GM18511 (cell line): ENCODE results near the gene KIFC1.

Experiments
- ATAC-seq: cut with Tn5 transposase; IDR thresholded peaks from one replicate; pipeline ENCODE4 v1.9.1; 2021; ENCODE audit warnings: mild to moderate bottlenecking, moderate library complexity; ENCODE audit not compliant: unreplicated experiment

The KIFC1 gene

GRCh38 chr6:33424855-33425667, 33.4 kb downstream of the KIFC1 start:
- ATAC-seq, result no peak

GRCh38 chr6:33425668-33426577, 34.3 kb downstream of the KIFC1 start:
- ATAC-seq, result peak; percentile 58

- ATAC-seq, result no peak
Measured at GRCh38 chr6:33426590-33427511, 35.2 kb downstream of the KIFC1 start.

GRCh38 chr6:33427585-33428223, 36.1 kb downstream of the KIFC1 start:
- ATAC-seq, result no peak

DNA sequence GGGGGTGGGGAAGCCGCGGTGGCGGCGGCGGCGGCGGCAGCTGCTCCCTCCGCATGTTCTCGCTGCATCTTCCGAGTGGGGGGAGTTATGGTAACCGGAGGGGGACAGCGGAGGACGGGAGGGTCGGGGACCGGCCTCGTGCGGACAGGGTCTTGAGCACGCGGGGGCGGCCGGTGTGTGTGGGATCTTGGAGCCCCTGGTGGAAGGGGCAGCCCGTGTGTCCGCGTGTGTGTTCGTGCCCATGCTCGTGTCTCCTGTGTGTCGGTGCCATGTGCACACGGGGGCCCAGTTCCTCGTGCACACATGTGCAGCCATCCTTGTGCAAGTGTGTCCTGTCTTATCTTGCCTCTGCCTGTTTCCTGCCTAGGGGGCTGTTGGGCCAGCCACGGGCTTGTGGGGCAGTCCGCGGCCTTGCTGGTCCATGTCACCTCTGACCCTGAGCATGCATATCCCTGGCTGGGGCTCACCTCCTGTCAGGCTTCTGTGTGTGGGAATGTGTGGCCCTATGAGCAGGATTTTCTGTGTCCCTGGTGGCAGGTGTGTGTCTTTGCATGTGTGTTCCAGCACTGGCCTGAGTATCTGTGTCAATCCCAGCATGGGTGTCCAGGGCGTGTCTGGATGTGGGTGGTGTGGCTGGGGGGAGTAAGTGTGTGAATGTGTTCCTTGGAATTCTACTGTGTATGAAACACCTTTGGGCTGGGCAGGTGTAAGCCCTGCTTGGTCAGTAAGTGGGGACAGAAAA, 36.8 kb downstream of the KIFC1 start:
- ATAC-seq, result no peak

DNA sequence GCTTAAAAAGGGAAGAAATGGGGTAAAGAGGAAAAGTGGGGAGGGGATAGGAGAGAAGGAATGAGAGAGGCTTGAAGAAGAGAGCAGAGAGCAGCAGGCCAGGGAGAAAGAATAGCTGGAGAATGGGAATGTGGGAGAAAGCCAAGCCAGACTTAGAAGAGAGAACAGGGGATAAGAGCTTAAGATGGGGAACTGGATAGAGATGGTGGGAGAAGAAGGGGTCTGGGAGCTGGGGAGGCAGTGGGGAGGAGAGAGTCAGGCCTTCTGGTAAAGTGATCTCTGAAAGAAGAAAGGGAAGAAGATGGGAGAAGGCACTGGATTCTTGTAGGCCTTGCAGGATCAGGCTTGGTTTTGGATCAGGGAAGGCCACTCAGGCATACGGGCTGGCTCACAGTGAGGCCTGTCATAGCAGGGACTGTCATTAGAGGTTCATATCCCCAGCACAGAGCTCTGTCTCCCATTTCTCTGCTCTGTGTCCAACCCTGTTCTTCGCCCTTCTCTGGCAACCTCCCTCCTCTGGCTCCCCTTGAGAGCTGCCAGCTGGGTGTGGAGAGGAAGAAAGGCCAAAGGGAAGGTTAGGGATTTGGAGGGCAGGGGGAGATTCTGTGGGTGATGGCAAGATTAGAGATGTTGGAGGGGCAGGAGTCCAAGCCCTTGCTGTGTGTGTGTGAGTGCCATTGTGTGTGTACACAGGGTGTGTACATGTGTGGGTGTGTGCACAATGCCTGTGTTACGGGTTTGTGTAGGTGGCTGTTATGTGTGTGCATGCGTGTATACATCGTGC, 37.5 kb downstream of the KIFC1 start:
- no peak for ATAC-seq

GRCh38 chr6:33429750-33430052, 38.1 kb downstream of the KIFC1 start:
- no peak for ATAC-seq

- ATAC-seq, result no peak
Measured at GRCh38 chr6:33430334-33430733, 38.7 kb downstream of the KIFC1 start.

DNA sequence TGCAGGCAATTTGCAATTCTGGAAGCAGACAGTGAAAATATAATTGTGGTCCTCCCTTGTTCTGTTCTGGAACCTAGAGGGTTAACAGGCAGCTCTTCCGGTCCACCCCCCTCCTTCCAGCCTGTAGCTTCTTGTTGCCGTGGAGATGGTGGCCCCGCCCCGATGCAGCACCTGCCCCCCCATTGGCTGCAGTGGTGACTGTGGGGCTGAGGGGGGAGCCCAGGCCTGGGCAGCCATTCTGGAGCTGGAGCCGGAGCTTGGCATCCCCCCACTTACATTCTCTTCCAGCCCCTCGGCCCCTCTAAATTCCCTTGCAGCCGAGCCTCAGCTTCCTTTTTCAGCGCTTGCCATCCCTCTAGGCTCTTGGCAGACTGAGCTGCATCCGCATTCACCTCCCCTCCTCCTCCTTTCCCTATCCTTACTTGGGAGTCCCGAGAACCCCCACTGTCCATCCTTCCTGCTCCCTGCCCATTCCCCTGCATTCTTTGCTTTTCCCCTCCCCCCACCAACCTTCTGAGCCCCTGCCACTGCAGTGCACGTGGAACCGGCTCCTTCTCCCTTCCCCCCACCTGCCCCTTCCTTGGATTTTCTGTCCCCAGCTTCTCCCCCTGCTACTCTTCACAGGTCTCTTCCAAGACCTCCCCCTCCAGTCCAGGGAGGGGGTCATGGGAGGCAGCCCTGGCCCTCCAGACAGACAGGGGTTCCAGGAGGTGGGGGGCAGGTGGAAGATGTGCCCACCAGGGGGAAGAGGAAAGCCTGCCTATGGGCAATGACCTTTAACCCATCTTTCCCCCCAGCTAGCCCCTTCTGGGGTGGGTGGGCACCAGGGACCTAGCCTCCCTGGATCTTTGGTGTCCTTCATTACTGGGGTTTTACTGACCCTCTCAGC, 39.6 kb downstream of the KIFC1 start:
- ATAC-seq, result peak; percentile 64

GRCh38 chr6:33431880-33432541, 40.4 kb downstream of the KIFC1 start:
- ATAC-seq, result no peak

GRCh38 chr6:33432546-33432945, 40.9 kb downstream of the KIFC1 start:
- ATAC-seq, result no peak

- ATAC-seq, result no peak
Measured at GRCh38 chr6:33433001-33433543, 41.4 kb downstream of the KIFC1 start.

DNA sequence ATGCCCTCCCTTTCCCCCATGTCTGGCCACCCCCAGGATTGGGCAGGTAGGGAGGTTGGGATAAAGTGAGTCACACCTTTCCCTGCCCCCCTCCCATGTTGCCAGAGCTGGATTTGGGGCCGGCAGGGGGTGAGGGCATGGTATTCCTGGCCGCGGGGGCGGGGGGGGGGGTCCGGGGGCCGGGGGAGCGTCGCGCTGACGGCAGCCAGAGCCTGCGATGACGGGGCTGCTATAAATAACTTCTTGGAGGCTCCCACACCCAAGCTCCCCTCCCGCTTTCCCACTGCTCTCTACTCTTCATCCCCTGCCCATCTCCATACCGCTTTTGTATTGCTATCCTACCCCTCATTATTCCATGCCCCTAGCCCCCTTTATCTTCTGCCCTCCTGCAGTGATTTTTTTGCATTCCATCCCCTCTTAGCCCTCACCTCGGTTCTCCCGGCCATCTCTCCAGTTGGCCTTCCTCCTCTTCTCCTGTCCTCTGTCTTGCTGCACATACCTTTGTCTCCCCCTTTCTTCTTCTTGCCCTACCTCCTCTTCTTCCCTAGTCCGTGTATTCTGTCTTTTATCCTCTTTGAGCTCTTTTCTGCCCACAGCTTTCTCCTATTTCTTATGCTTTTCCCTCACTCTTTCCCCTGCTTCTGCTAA, 42.0 kb downstream of the KIFC1 start:
- no peak for ATAC-seq

DNA sequence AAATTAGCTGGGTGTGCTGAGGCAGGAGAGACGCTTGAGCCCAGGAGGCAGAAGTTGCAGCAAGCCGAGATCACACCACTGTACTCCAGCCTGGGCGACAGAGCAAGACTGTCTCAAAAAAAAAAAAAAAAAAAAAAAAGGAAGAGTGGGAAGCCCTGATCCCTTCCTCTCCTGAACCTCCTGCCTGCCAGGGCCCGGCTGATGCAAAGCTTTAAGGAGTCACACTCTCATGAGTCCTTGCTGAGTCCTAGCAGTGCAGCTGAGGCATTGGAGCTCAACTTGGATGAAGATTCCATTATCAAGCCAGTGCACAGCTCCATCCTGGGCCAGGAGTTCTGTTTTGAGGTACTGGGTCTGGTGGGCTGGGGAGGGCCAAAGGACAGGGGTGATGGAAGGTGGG, 43.3 kb downstream of the KIFC1 start:
- no peak for ATAC-seq

DNA sequence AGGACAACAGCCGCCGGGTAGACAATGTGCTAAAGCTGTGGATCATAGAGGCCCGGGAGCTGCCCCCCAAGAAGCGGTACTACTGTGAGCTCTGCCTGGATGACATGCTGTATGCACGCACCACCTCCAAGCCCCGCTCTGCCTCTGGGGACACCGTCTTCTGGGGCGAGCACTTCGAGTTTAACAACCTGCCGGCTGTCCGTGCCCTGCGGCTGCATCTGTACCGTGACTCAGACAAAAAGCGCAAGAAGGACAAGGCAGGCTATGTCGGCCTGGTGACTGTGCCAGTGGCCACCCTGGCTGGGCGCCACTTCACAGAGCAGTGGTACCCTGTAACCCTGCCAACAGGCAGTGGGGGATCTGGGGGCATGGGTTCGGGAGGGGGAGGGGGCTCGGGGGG, 46.0 kb downstream of the KIFC1 start:
- no peak for ATAC-seq

DNA sequence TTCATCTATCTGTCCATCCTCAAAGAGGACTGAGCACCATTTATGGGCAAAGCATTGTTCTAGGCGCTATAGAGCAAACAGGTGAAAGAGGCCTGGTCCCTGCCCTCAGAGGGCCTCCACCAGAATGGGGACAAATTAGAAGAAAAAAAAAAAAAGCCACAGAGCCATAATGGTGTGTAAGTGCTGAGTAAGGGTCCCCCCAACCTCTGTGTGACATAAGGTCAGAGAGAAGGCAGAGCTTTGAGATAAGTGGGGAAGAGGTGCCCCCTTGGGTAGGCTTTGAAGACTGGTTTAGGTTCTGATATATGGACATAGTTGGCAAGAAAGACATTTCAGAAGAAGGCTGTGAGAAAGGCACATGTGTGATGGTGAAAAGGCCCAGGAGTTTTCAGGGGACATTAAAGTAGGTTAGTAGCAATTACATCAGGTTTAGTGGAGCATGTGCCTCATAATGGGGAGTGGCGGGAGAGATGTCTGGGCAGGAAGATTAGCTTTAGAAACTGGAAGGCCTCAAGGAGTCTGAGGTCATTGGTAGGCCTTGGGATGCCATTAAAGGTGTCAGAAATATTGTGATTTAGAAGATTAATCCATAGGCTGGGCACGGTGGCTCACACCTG, 47.5 kb downstream of the KIFC1 start:
- ATAC-seq, result no peak
